ENCODE data around the gene ZNF639.

GRCh38 chr3:179373938-179374337 lies 51.1 kb downstream of the ZNF639 start:
- TF ChIP-seq POLR2AphosphoS5 (IDR thresholded peaks at IDR 0.05) = no peak
- TF ChIP-seq EP300 (IDR thresholded peaks at IDR 0.05; ENCODE audit: low read depth) = no peak
- TF ChIP-seq POLR2A (IDR thresholded peaks at IDR 0.05) = no peak
- no peak for TF ChIP-seq CTCF (IDR thresholded peaks at IDR 0.05)
